ENCODE results near the gene F5. TPM values are rescaled to one million over a fixed set of nuclear protein-coding genes. Genes with fewer than 3 reads are reported as not detected.

Gene F5
- total and polyA plus RNA-seq, 2 donors (not counting 1 experiment from before 2014, with no cell fraction given): 0.01 to 0.27 TPM

GRCh38 chr1:169491845-169492281 is 94.4 kb downstream of the F5 start:
- ATAC-seq (ENCODE audit: low read depth) (no peak), DNase-seq (no peak)
- peaks cover 0 to 3% (median 0%) of the 10 kb centered on the region in 4 experiments for H3K27me3 ChIP-seq (replicated peaks in 1 of 4; ENCODE audit: control extremely low read depth in 1 of 4, control insufficient read depth in 3 of 4, insufficient read depth in 4 of 4, low read length in 3 of 4)
- no peak overlapping the region for H3K4me3 ChIP-seq (ENCODE audit: control extremely low read depth in 1 of 5, extremely low read depth in 1 of 5, insufficient read depth in 1 of 5, low read depth in 2 of 5, low read length in 4 of 5)
- no peak overlapping the region for H2AFZ ChIP-seq (ENCODE audit: insufficient read depth, low read depth, low read length, poor library complexity, severe bottlenecking)
- intact Hi-C loops (cut with micrococcal nuclease): no loop called here
- H3K4me2 ChIP-seq (replicated peaks; ENCODE audit: low read depth, low read length, poor library complexity, severe bottlenecking): no peak overlapping the region
- H3K9me3 ChIP-seq (ENCODE audit: control extremely low read depth in 1 of 3, control insufficient read depth in 2 of 3, insufficient read depth in 1 of 3, low read length in 2 of 3): no peaks in the 10 kb centered on the region
- H3K4me3 Mint-ChIP-seq: no peak overlapping the region
- no peaks in the 10 kb centered on the region for H3K9me3 Mint-ChIP-seq (ENCODE audit: insufficient read depth)
- H3K4me1 Mint-ChIP-seq: peaks cover 3% of the 10 kb centered on the region
- H3K27ac ChIP-seq (ENCODE audit: low read length in 2 of 2): no peak overlapping the region
- H4K20me1 ChIP-seq (ENCODE audit: control insufficient read depth, insufficient read depth, low read length, poor library complexity, severe bottlenecking): no peaks in the 10 kb centered on the region
- H3K4me1 ChIP-seq (ENCODE audit: control insufficient read depth in 2 of 2, insufficient read depth in 2 of 2, low read length in 2 of 2): peaks cover 0 to under 1% of the 10 kb centered on the region in 2 donors
- no peak overlapping the region for H3K27ac Mint-ChIP-seq
- no peak overlapping the region for H3K9ac ChIP-seq (ENCODE audit: low read length)
- no peaks in the 10 kb centered on the region for H3K79me2 ChIP-seq (ENCODE audit: control insufficient read depth, insufficient read depth, low read length)
- TF ChIP-seq, protein P1, sequence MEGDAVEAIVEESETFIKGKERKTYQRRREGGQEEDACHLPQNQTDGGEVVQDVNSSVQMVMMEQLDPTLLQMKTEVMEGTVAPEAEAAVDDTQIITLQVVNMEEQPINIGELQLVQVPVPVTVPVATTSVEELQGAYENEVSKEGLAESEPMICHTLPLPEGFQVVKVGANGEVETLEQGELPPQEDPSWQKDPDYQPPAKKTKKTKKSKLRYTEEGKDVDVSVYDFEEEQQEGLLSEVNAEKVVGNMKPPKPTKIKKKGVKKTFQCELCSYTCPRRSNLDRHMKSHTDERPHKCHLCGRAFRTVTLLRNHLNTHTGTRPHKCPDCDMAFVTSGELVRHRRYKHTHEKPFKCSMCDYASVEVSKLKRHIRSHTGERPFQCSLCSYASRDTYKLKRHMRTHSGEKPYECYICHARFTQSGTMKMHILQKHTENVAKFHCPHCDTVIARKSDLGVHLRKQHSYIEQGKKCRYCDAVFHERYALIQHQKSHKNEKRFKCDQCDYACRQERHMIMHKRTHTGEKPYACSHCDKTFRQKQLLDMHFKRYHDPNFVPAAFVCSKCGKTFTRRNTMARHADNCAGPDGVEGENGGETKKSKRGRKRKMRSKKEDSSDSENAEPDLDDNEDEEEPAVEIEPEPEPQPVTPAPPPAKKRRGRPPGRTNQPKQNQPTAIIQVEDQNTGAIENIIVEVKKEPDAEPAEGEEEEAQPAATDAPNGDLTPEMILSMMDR (IDR thresholded peaks at IDR 0.05): no peak
- TF ChIP-seq EZH2 (IDR thresholded peaks at IDR 0.05; ENCODE audit: borderline replicate concordance, insufficient read depth, low read depth, low read length, poor library complexity, severe bottlenecking): no peak
- POLR2A ChIA-PET: no interaction called here
- CTCF ChIA-PET: no interaction called here
- 69% methylated on average over 2 of the region's 3 CpGs for WGBS (ENCODE audit: insufficient coverage)
- H3K36me3 ChIP-seq (replicated peaks in 1 of 2; ENCODE audit: control extremely low read depth in 1 of 2, control insufficient read depth in 1 of 2, extremely low read depth in 1 of 2, insufficient read depth in 2 of 2, low read length in 1 of 2): no peaks in the 10 kb centered on the region
- peaks cover 19% of the 10 kb centered on the region for H3K27me3 Mint-ChIP-seq

GRCh38 chr1:169488157-169488556 is 98.1 kb downstream of the F5 start:
- Mint-ChIP-seq H3K4me1 (peaks cover 26% of the 10 kb centered on the region), H3K27me3 (peaks cover 4% of the 10 kb centered on the region), H3K27ac (no peak overlapping the region), H3K4me3 (no peak overlapping the region), H3K9me3 (ENCODE audit: insufficient read depth) (no peaks in the 10 kb centered on the region)
- Histone ChIP-seq H4K20me1 (ENCODE audit: control insufficient read depth, insufficient read depth, low read length, poor library complexity, severe bottlenecking) (no peaks in the 10 kb centered on the region), H3K4me2 (replicated peaks; ENCODE audit: low read depth, low read length, poor library complexity, severe bottlenecking) (no peak overlapping the region), H3K36me3 (replicated peaks in 1 of 2; ENCODE audit: control extremely low read depth in 1 of 2, control insufficient read depth in 1 of 2, extremely low read depth in 1 of 2, insufficient read depth in 2 of 2, low read length in 1 of 2) (no peaks in the 10 kb centered on the region), H2AFZ (ENCODE audit: insufficient read depth, low read depth, low read length, poor library complexity, severe bottlenecking) (no peak overlapping the region), H3K4me1 (ENCODE audit: control insufficient read depth in 2 of 2, insufficient read depth in 2 of 2, low read length in 2 of 2) (peaks cover 16 to 18% of the 10 kb centered on the region in 2 donors), H3K27ac (ENCODE audit: low read length in 2 of 2) (no peak overlapping the region), H3K4me3 (ENCODE audit: control extremely low read depth in 1 of 5, extremely low read depth in 1 of 5, insufficient read depth in 1 of 5, low read depth in 2 of 5, low read length in 4 of 5) (no peak overlapping the region), H3K27me3 (replicated peaks in 1 of 4; ENCODE audit: control extremely low read depth in 1 of 4, control insufficient read depth in 3 of 4, insufficient read depth in 4 of 4, low read length in 3 of 4) (peaks cover 0 to 3% (median 0%) of the 10 kb centered on the region in 4 experiments), H3K79me2 (ENCODE audit: control insufficient read depth, insufficient read depth, low read length) (peaks cover 11% of the 10 kb centered on the region), H3K9ac (ENCODE audit: low read length) (no peak overlapping the region), H3K9me3 (ENCODE audit: control extremely low read depth in 1 of 3, control insufficient read depth in 2 of 3, insufficient read depth in 1 of 3, low read length in 2 of 3) (no peaks in the 10 kb centered on the region)
- intact Hi-C loops (cut with micrococcal nuclease): loop anchor here (5.0 kb wide), 3 partner anchors 1044 to 1999 kb away; partner anchors contain the start of genes GORAB, PRRC2C and TIPRL
- POLR2A ChIA-PET: no interaction called here
- WGBS (ENCODE audit: insufficient coverage): 44% methylated on average over 1 of the region's 4 CpGs
- TF ChIP-seq EZH2 (IDR thresholded peaks at IDR 0.05; ENCODE audit: borderline replicate concordance, insufficient read depth, low read depth, low read length, poor library complexity, severe bottlenecking): no peak
- TF ChIP-seq, protein P1 (IDR thresholded peaks at IDR 0.05): no peak
- DNase-seq (no peak), ATAC-seq (ENCODE audit: low read depth) (no peak)
- CTCF ChIA-PET: no interaction called here
